H9 (cell line): Measurements from ENCODE around the gene COLQ. TPM values are rescaled to one million over a fixed set of nuclear protein-coding genes. Genes with fewer than 3 reads are reported as not detected.

Experiments used
- DNase-seq: peaks from one replicate; pipeline ENCODE4 v3.0.0-alpha.2; 2017
- H2AFZ ChIP-seq: one replicate; pipeline ENCODE4 v1.6.1; 2013; ENCODE audit warnings: mild to moderate bottlenecking, low read length, control low read depth, moderate library complexity
- H2AK5ac ChIP-seq: 2 replicates; pipeline ENCODE4 v1.6.1; 2013; ENCODE audit warnings: low read length, control low read depth, mixed read lengths; ENCODE audit not compliant: insufficient read length
- H2BK120ac ChIP-seq: one replicate; pipeline ENCODE4 v1.6.1; 2013; ENCODE audit warnings: low read depth, mild to moderate bottlenecking, low read length, control low read depth, inconsistent platforms; ENCODE audit not compliant: poor library complexity, severe bottlenecking
- H2BK12ac ChIP-seq: 2 replicates; pipeline ENCODE4 v1.6.1; 2013; ENCODE audit warnings: low read length, control low read depth, mixed read lengths, low read depth; ENCODE audit not compliant: insufficient read length
- H2BK15ac ChIP-seq: 2 replicates; pipeline ENCODE4 v1.6.1; 2013; ENCODE audit warnings: low read depth, low read length, control low read depth
- H2BK20ac ChIP-seq: one replicate; pipeline ENCODE4 v1.6.1; 2013; ENCODE audit warnings: low read depth, mild to moderate bottlenecking, low read length, control low read depth, inconsistent platforms; ENCODE audit not compliant: poor library complexity, severe bottlenecking
- H2BK5ac ChIP-seq: 2 replicates; pipeline ENCODE4 v1.6.1; 2013; ENCODE audit warnings: low read length, control low read depth, mixed read lengths; ENCODE audit not compliant: insufficient read length
- H3K14ac ChIP-seq: 2 replicates; pipeline ENCODE4 v1.6.1; 2013; ENCODE audit warnings: low read length, control low read depth; ENCODE audit not compliant: insufficient read depth
- H3K18ac ChIP-seq: 2 replicates; pipeline ENCODE4 v1.6.1; 2013; ENCODE audit warnings: low read depth, mild to moderate bottlenecking, mixed read lengths, low read length, control low read depth; ENCODE audit not compliant: insufficient read length
- H3K23ac ChIP-seq: 2 replicates; pipeline ENCODE4 v1.6.1; 2013; ENCODE audit warnings: low read length, control low read depth, mixed read lengths, low read depth; ENCODE audit not compliant: insufficient read length
- H3K23me2 ChIP-seq: 2 replicates; pipeline ENCODE4 v1.6.1; 2013; ENCODE audit warnings: low read depth, mild to moderate bottlenecking, mixed read lengths, low read length, control low read depth; ENCODE audit not compliant: insufficient read length, poor library complexity, severe bottlenecking
- H3K27ac ChIP-seq: 2 replicates; pipeline ENCODE4 v1.5.1; 2013; ENCODE audit warnings: low read length, control low read depth, mixed read lengths, low read depth; ENCODE audit not compliant: insufficient read length
- H3K27me3 ChIP-seq: 2 replicates; pipeline ENCODE4 v1.6.1; 2013; ENCODE audit warnings: low read length, control low read depth, inconsistent platforms; ENCODE audit not compliant: insufficient read depth
- H3K4ac ChIP-seq: 2 replicates; pipeline ENCODE4 v1.6.1; 2013; ENCODE audit warnings: low read depth, mild to moderate bottlenecking, control low read depth, inconsistent platforms, low read length, moderate library complexity
- H3K4me1 ChIP-seq: 2 replicates; pipeline ENCODE4 v1.6.1; 2013; ENCODE audit warnings: low read length, control low read depth, inconsistent platforms; ENCODE audit not compliant: insufficient read depth
- H3K4me2 ChIP-seq: 2 replicates; pipeline ENCODE4 v1.6.1; 2013; ENCODE audit warnings: low read length, control low read depth, mixed read lengths; ENCODE audit not compliant: insufficient read length, insufficient read depth
- H3K56ac ChIP-seq: 2 replicates; pipeline ENCODE4 v1.6.1; 2013; ENCODE audit warnings: low read depth, mild to moderate bottlenecking, mixed read lengths, low read length, control low read depth; ENCODE audit not compliant: insufficient read length
- H3K79me1 ChIP-seq: 2 replicates; pipeline ENCODE4 v1.6.1; 2013; ENCODE audit warnings: low read depth, mild to moderate bottlenecking, moderate library complexity, low read length, control low read depth, inconsistent platforms; ENCODE audit not compliant: insufficient read depth, poor library complexity, severe bottlenecking
- H3K79me2 ChIP-seq: 2 replicates; pipeline ENCODE4 v1.6.1; 2013; ENCODE audit warnings: low read length, control low read depth, inconsistent platforms; ENCODE audit not compliant: insufficient read depth
- H3K9ac ChIP-seq: 2 replicates; pipeline ENCODE4 v1.6.1; 2013; ENCODE audit warnings: low read length, control low read depth, mixed read lengths; ENCODE audit not compliant: insufficient read length; ENCODE audit errors: extremely low read depth
- H3K9me3 ChIP-seq: one replicate; pipeline ENCODE4 v1.6.1; 2013; ENCODE audit warnings: low read depth, low read length, inconsistent platforms; ENCODE audit not compliant: control insufficient read depth
- H3T11ph ChIP-seq: one replicate; pipeline ENCODE4 v1.6.1; 2013; ENCODE audit warnings: mild to moderate bottlenecking, low read length, control low read depth, inconsistent platforms
- H4K20me1 ChIP-seq: one replicate; pipeline ENCODE4 v1.6.1; 2013; ENCODE audit not compliant: control insufficient read depth, insufficient read length, insufficient read depth
- H4K5ac ChIP-seq: 2 replicates; pipeline ENCODE4 v1.6.1; 2013; ENCODE audit warnings: low read depth, mild to moderate bottlenecking, mixed read lengths, low read length, control low read depth; ENCODE audit not compliant: insufficient read length
- H4K8ac ChIP-seq: replicated peaks from 2 replicates; pipeline ENCODE4 v1.6.1; 2013; ENCODE audit warnings: low read length, control low read depth, mixed read lengths, low read depth; ENCODE audit not compliant: insufficient read length
- H4K91ac ChIP-seq: 2 replicates; pipeline ENCODE4 v1.6.1; 2013; ENCODE audit warnings: low read depth, mild to moderate bottlenecking, moderate library complexity, mixed read lengths, low read length, control low read depth; ENCODE audit not compliant: insufficient read length
- H3K27ac Mint-ChIP-seq, 3 experiments: 2 replicates in 2 of 3; 3 replicates in 1 of 3; pipeline ENCODE4 v1.8.0; 2020 to 2021; ENCODE audit warnings: mixed read lengths in 3 of 3, mild to moderate bottlenecking in 1 of 3, moderate library complexity in 1 of 3
- H3K27me3 Mint-ChIP-seq: 2 replicates; pipeline ENCODE4 v1.8.0; 2021; ENCODE audit warnings: low read depth, mild to moderate bottlenecking, moderate library complexity, mixed read lengths
- H3K36me3 Mint-ChIP-seq, 3 experiments: 2 replicates in 2 of 3; 3 replicates in 1 of 3; pipeline ENCODE4 v1.8.0; 2020 to 2021; ENCODE audit warnings: low read depth in 3 of 3, mixed read lengths in 3 of 3; ENCODE audit not compliant: insufficient read depth in 1 of 3
- H3K4me1 Mint-ChIP-seq, 2 experiments: 2 replicates each; pipeline ENCODE4 v1.8.0; 2020; ENCODE audit warnings: mixed read lengths in 2 of 2
- H3K4me3 Mint-ChIP-seq, 2 experiments: 2 replicates in 1 of 2; 3 replicates in 1 of 2; pipeline ENCODE4 v1.8.0; 2020 to 2021; ENCODE audit warnings: mild to moderate bottlenecking in 2 of 2, mixed read lengths in 2 of 2, moderate library complexity in 1 of 2
- H3K9me3 Mint-ChIP-seq, 2 experiments: 2 replicates in 1 of 2; 3 replicates in 1 of 2; pipeline ENCODE4 v1.8.0; 2020; ENCODE audit warnings: mild to moderate bottlenecking in 2 of 2, mixed read lengths in 2 of 2, moderate library complexity in 1 of 2
- CTCF ChIP-seq: fragments of 200-600 bp; sonication (generic); conservative IDR thresholded peaks from 3 replicates; pipeline ENCODE4 v1.8.0; 2021; ENCODE audit warnings: antibody characterized with exemption, mild to moderate bottlenecking
- WGBS: extraction: QIAGEN DNeasy Blood & Tissue Kit; methylation state at CpG from one replicate; pipeline ENCODE4 v1.1.7; 2013; ENCODE audit warnings: missing lambda C conversion rate, low lambda C conversion rate, mixed read lengths; ENCODE audit not compliant: insufficient read length; ENCODE audit errors: extremely low coverage; 5-methylcytosine and 5-hydroxymethylcytosine counted together
- total RNA-seq: library from RNA; stranded (reverse); gene quantifications from 2 replicates; pipeline ENCODE4 v1.2.1, GENCODE V29; 2021

The COLQ gene
- total RNA-seq, 1 experiment from 2014 or later: 0.61 TPM

GRCh38 chr3:15498431-15499214 lies 22.9 kb downstream of the COLQ start:
- Histone ChIP-seq H3K4ac (no peak overlapping the region), H2AK5ac (no peak overlapping the region), H3K27ac (no peak overlapping the region), H3K18ac (no peak overlapping the region), H3K9ac (no peak overlapping the region), H2BK15ac (no peak overlapping the region), H3K14ac (no peak overlapping the region), H3K4me1 (peaks cover 3% of the 10 kb centered on the region; the same call in 1 of the 2 replicates), H2BK20ac (no peak overlapping the region), H3K4me2 (no peak overlapping the region), H3K27me3 (no peaks in the 10 kb centered on the region), H2BK5ac (no peak overlapping the region), H2BK120ac (no peak overlapping the region), H2BK12ac (no peak overlapping the region), H3K23me2 (no peaks in the 10 kb centered on the region), H3K79me1 (no peaks in the 10 kb centered on the region), H3K56ac (no peak overlapping the region), H4K91ac (no peak overlapping the region), H3K9me3 (no peaks in the 10 kb centered on the region), H4K5ac (no peak overlapping the region), H4K8ac (no peak overlapping the region), H3T11ph (no peak overlapping the region), H3K23ac (no peak overlapping the region), H4K20me1 (no peaks in the 10 kb centered on the region), H2AFZ (no peak overlapping the region), H3K79me2 (no peaks in the 10 kb centered on the region)
- peaks cover 22% of the 10 kb centered on the region in 2 experiments for H3K4me1 Mint-ChIP-seq
- no CpG with 5 or more reads among the region's 14 CpGs for WGBS
- peak overlapping the region in 1 of 3 experiments; percentile 40; a peak in 2 of 7 replicates for H3K27ac Mint-ChIP-seq
- no peaks in the 10 kb centered on the region for H3K36me3 Mint-ChIP-seq
- peaks cover 13% of the 10 kb centered on the region for H3K27me3 Mint-ChIP-seq
- TF ChIP-seq CTCF: no peak
- no peaks in the 10 kb centered on the region for H3K9me3 Mint-ChIP-seq
- H3K4me3 Mint-ChIP-seq: no peak overlapping the region
- no peak for DNase-seq
